Dendritic cell treated with granulocyte-macrophage colony-stimulating factor and Interleukin-4, amounts not matched to agents 40 ng/mL and 50 ng/mL, for 4 days (primary cell): Measurements from ENCODE around the gene DPYSL4.
"Not testable (repeated sequence)": the region's sequence is repeated elsewhere in the genome, so short reads cannot be mapped to it uniquely, and the experiment has no call there.

Experiments used
- H3K27ac Mint-ChIP-seq: one replicate; pipeline ENCODE4 v1.8.0; 2022; ENCODE audit warnings: mild to moderate bottlenecking, mixed read lengths
- H3K27me3 Mint-ChIP-seq: one replicate; pipeline ENCODE4 v1.8.0; 2022; ENCODE audit warnings: mild to moderate bottlenecking, mixed read lengths
- H3K36me3 Mint-ChIP-seq: one replicate; pipeline ENCODE4 v1.8.0; 2022; ENCODE audit warnings: low read depth, mixed read lengths
- H3K4me1 Mint-ChIP-seq: one replicate; pipeline ENCODE4 v1.8.0; 2022; ENCODE audit warnings: low read depth, mixed read lengths
- H3K4me3 Mint-ChIP-seq: one replicate; pipeline ENCODE4 v1.8.0; 2022; ENCODE audit warnings: mild to moderate bottlenecking, moderate library complexity, mixed read lengths
- H3K9me3 Mint-ChIP-seq: one replicate; pipeline ENCODE4 v1.8.0; 2022; ENCODE audit warnings: mixed read lengths
- intact Hi-C: fragments of 100-400 bp; cut with micrococcal nuclease; formaldehyde crosslinking; loops from one replicate; pipeline ENCODE4 v1.15.0; 2022

The DPYSL4 gene

DNA sequence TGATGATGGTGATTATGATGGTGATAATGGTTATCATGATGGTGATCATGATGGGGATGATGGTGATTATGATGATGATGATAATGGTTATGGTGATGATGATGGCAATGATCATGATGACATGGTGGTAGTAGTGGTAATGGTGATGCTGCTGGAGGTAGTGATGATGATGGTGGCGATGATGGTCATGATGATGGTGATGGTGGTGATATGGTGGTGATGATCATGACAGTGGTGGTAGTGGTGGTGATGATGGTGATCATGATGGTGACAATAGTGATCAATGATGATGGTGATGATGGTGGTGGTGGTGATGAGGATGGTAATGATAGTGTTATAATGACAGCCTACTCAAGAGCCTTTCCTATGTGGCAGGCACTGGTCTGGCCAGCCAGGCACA, 31.8 kb upstream of the DPYSL4 start:
- Mint-ChIP-seq H3K4me3 (no peak overlapping the region), H3K27ac (no peak overlapping the region), H3K4me1 (no peaks in the 10 kb centered on the region), H3K9me3 (peaks cover 7% of the 10 kb centered on the region), H3K36me3 (no peaks in the 10 kb centered on the region), H3K27me3 (no peaks in the 10 kb centered on the region)
- intact Hi-C loops = no loop called here

DNA sequence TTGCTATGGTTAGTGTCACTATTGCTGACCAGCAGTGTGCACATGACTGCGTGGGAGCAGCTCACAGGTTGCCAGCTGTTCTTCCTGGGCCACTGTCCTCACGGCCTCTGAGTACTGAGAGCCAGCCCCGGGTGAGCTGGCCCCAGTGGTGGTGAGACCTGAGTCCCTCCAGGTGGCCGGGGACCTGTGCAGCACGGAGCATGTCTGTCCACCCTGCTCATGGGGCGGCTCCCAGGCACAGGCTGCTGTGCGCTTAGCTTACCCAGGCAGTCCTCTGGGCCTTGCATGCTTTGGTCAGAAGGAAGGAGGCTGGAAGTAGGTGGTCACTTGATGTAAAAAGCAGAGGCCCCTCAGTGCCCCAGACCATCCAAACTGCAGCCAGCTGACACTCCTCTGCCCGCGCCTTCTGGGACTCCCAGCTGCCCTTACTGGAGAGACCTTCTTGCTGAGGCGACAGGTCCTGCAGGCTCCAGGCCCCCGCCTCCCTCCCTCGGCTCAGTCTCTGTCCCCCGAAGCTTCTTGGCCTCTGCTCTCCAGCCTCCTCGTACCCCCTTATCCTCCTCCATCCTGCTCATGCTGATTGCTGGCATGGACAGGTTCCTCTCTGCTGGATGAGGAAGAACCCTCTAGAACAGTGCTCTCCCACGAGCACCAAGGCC, 30.9 kb upstream of the DPYSL4 start:
- Mint-ChIP-seq H3K27me3 (no peaks in the 10 kb centered on the region), H3K4me1 (no peaks in the 10 kb centered on the region), H3K9me3 (peaks cover 7% of the 10 kb centered on the region), H3K27ac (no peak overlapping the region), H3K36me3 (no peaks in the 10 kb centered on the region), H3K4me3 (no peak overlapping the region)
- intact Hi-C loops = no loop called here

DNA sequence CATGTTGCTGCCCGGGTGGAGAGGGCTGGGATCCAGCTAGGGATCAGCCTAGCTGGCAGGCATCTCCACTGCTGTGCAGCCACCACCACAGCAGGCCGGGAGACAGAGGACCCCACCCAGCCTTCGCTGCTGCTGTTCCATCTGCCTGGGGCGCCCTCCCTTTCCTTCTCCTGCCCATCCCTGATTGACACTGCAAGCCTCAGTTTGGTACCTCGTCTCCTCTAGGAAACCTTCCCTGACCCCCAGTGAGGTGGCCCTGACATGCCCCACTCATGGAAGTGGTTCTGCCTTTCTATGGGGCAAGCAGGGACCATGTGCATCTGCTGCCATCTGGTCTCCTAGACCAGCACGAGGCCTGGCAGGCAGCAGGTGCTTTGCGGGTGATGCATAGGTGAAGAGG, 30.4 kb upstream of the DPYSL4 start:
- intact Hi-C loops = no loop called here
- H3K27ac Mint-ChIP-seq = no peak overlapping the region
- no peaks in the 10 kb centered on the region for H3K27me3 Mint-ChIP-seq

DNA sequence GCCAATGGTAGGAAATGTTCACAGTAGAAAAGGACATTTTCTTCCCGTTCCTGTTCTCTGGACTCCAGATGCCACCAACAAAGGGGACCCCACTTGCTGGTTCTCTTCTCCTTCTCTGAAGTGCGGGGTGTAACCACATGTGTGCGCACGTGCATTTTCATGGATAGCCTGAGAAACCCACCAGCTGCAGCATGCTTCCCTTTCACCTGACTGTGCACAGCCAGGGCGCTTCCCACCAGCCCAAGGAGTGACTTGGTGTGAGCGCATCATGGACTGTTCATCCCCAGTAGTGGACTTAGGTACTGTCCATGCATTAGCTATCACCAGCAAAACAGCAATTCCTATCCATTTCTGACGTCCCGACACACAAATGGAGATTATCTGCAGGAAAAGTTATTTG, 29.6 kb upstream of the DPYSL4 start:
- intact Hi-C loops = no loop called here

More for the DNA sequence above, 30.4 kb upstream of the DPYSL4 start:
- Mint-ChIP-seq H3K4me1 (no peaks in the 10 kb centered on the region), H3K36me3 (no peaks in the 10 kb centered on the region), H3K9me3 (peaks cover 7% of the 10 kb centered on the region), H3K4me3 (no peak overlapping the region)

DNA sequence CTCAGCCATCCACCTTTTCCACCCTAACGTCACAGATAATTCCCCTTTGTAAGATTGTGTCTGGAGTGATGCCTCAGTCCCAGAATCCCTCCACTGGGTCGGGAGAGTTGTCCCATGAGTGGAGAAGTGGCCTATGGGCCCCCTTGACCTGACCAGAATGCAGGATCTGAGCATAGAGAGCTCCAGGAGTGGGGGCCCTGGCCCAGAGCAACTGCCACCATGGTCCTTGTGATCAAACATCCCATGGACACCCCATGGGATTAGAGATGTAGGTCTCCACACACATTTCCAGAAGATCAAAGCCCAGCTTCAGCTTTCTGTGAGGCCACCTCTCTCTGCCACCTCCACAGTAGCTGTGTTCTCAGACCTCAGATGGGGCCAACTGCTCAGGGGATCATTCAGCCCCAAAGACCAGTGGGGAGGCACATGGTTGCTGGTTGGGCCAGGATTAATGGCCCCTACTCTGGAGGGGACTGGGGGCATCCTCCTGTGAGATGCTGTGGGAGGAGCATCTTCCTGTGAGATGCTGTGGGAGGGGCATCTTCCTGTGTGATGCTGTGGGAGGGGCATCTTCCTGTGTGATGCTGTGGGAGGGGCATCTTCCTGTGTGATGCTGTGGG, 28.5 kb upstream of the DPYSL4 start:
- Mint-ChIP-seq H3K4me1 (peaks cover 5% of the 10 kb centered on the region), H3K9me3 (peaks cover 7% of the 10 kb centered on the region), H3K4me3 (no peak overlapping the region), H3K36me3 (no peaks in the 10 kb centered on the region), H3K27me3 (peaks cover 9% of the 10 kb centered on the region), H3K27ac (no peak overlapping the region)
- intact Hi-C loops = no loop called here

More for the DNA sequence above, 29.6 kb upstream of the DPYSL4 start:
- Mint-ChIP-seq H3K4me3 (no peak overlapping the region), H3K36me3 (no peaks in the 10 kb centered on the region), H3K27ac (no peak overlapping the region), H3K9me3 (peaks cover 7% of the 10 kb centered on the region), H3K4me1 (peaks cover 5% of the 10 kb centered on the region), H3K27me3 (peaks cover 3% of the 10 kb centered on the region)

GRCh38 chr10:132158823-132159222, 27.9 kb upstream of the DPYSL4 start:
- intact Hi-C loops = no loop called here
- Mint-ChIP-seq H3K4me1 (peaks cover 5% of the 10 kb centered on the region), H3K4me3 (no peak overlapping the region), H3K27me3 (peaks cover 13% of the 10 kb centered on the region), H3K36me3 (no peaks in the 10 kb centered on the region), H3K27ac (no peak overlapping the region), H3K9me3 (peaks cover 7% of the 10 kb centered on the region)

GRCh38 chr10:132159302-132160230, 27.2 kb upstream of the DPYSL4 start:
- H3K9me3 Mint-ChIP-seq, H3K4me1 Mint-ChIP-seq, intact Hi-C loops, H3K36me3 Mint-ChIP-seq, H3K4me3 Mint-ChIP-seq, H3K27ac Mint-ChIP-seq: not testable (repeated sequence)
- H3K27me3 Mint-ChIP-seq = peaks cover 17% of the 10 kb centered on the region

GRCh38 chr10:132160231-132160630, 26.5 kb upstream of the DPYSL4 start:
- H3K36me3 Mint-ChIP-seq, H3K4me3 Mint-ChIP-seq, intact Hi-C loops, H3K4me1 Mint-ChIP-seq, H3K9me3 Mint-ChIP-seq, H3K27ac Mint-ChIP-seq: not testable (repeated sequence)
- H3K27me3 Mint-ChIP-seq = peaks cover 18% of the 10 kb centered on the region

DNA sequence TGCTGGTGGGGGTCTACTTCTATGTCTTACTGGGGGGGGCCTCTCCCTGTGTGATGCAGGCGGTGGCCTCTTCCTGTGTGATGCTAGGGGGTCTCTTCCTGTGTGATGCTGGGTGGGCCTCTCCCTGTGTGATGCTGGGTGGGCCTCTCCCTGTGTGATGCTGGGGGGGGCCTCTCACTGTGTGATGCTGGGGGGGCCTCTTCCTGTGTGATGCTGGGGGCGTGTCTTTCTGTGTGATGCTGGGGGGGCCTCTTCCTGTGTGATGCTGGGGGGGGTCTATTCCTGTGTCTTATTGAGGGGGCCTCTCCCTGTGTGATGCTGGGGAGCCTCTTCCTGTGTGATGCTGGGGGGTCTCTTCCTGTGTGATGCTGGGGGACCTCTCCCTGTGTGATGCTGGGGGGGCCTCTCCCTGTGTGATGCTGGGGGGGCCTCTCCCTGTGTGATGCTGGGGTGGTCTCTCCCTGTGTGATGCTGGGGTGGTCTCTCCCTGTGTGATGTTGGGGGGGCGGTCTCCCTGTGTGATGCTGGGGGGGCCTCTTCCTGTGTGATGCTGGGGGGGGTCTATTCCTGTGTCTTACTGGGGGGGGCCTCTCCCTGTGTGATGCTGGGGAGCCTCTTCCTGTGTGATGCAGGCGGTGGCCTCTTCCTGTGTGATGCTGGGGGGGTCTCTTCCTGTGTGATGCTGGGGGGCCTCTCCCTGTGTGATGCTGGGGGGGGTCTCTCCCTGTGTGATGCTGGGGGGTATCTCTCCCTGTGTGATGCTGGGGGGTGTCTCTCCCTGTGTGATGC, 25.7 kb upstream of the DPYSL4 start:
- intact Hi-C loops, H3K9me3 Mint-ChIP-seq, H3K4me1 Mint-ChIP-seq, H3K4me3 Mint-ChIP-seq, H3K27ac Mint-ChIP-seq, H3K36me3 Mint-ChIP-seq: not testable (repeated sequence)
- peaks cover 18% of the 10 kb centered on the region for H3K27me3 Mint-ChIP-seq

DNA sequence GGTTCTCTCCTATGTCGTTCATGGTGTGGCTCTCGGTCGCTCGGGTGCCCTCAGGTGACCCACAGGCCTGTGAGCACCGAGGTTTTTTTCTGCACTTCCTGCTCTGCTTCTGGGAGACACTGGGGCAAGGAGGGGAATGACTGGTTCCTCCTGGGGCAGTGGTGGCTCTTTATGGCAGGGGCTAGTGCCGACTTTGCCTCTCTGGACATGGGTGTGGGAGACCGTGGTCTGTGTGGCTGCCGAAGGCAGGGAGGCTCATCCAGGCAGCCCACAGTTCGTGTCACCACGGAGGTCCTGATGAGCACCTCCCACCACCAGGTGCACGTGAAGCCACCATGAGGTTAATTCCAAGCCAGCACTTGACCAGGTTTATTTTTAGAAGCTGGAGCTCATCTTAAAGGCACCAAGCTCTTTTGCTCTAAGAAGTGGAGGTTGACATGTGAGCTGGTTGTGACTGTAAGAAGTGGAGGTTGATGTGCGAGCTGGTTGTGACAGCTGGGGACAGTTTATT, 24.7 kb upstream of the DPYSL4 start:
- H3K4me3 Mint-ChIP-seq = no peak overlapping the region
- H3K4me1 Mint-ChIP-seq = peaks cover 5% of the 10 kb centered on the region
- peaks cover 18% of the 10 kb centered on the region for H3K27me3 Mint-ChIP-seq
- H3K36me3 Mint-ChIP-seq = no peaks in the 10 kb centered on the region
- no peak overlapping the region for H3K27ac Mint-ChIP-seq
- intact Hi-C loops = no loop called here
- peaks cover 7% of the 10 kb centered on the region for H3K9me3 Mint-ChIP-seq

DNA sequence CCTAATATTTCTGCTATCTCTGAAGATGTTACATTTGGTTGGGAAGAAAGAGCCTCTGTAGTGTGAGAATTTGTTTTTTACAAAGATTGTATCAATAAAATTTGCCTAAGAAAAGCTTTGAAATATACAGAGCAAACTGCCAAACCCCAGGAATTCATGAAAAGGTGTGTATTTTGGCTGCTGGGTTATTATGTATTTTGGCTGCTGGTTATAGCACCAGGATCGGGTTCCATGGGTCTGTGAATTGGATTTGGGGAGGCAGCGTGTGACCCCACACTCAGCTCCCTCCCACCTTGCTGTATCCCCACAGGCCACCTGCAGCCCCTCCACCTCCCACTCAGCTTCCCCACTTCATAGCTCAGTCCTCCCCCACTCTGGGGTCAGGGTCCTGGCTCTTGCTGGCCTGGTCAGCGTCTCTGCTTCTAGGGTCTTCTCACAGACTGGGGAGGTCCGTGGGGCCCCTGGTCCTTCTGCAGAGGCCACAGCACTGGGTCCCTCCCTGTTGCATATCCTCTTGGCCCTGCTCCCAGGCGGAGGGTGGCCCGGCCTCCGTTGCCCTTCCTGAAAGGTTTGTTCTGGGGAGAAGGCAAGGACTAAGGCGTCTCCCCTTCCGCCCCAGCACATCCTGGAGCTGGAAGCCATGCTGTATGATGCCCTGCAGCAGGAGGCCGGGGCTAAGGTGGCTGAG, 24.0 kb upstream of the DPYSL4 start:
- Mint-ChIP-seq H3K36me3 (no peaks in the 10 kb centered on the region), H3K4me3 (no peak overlapping the region)
- intact Hi-C loops = no loop called here

DNA sequence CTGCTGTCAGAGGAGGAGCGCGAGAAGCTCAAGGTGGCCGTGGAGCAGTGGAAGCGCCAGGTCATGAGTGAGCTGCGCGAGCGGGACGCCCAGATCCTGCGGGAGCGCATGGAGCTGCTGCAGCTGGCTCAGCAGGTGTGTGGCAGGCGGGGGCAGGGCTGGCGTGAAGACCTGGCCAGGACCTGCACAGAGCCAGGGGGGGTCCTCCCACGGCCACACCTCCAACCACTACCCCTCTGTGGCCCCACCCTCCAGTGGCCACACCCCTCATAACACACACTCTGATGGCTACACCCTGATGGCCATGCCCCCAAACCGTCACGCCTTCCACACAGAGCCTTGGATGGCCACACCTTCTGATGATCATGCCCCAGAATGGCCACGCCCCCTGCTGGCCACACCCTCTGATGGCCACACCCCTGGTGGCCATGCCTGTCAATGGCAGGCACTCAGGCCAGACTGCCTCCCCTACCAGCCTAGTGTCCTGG, 23.4 kb upstream of the DPYSL4 start:
- Mint-ChIP-seq H3K27ac (no peak overlapping the region), H3K27me3 (peaks cover 18% of the 10 kb centered on the region), H3K4me3 (no peak overlapping the region), H3K4me1 (peaks cover 5% of the 10 kb centered on the region), H3K9me3 (peaks cover 7% of the 10 kb centered on the region), H3K36me3 (no peaks in the 10 kb centered on the region)
- intact Hi-C loops = no loop called here

More for the DNA sequence above, 24.0 kb upstream of the DPYSL4 start:
- Mint-ChIP-seq H3K27me3 (peaks cover 18% of the 10 kb centered on the region), H3K9me3 (peaks cover 7% of the 10 kb centered on the region), H3K4me1 (peaks cover 5% of the 10 kb centered on the region), H3K27ac (no peak overlapping the region)
